RWPE1 (cell line): ENCODE measurements around the gene HSPB8.

Source experiments
- CTCF ChIA-PET: fragments of 350-600 bp; sonication (Branson Sonifier 250); formaldehyde crosslinking; extraction: SDS; loops from one replicate; lab custom pipeline; 2021; lab: Yijun Ruan, JAX
- POLR2A ChIA-PET: fragments of 400-600 bp; formaldehyde crosslinking; extraction: SDS; loops from one replicate; lab custom pipeline; 2020; ENCODE audit warnings: antibody characterized with exemption; ENCODE audit not compliant: low non-redundant PET; lab: Yijun Ruan, JAX
- DNase-seq: peaks from one replicate; pipeline ENCODE4 v3.0.0; 2012; ENCODE audit warnings: low spot score
- H3K27ac ChIP-seq: fragments of 450-650 bp; 2 replicates; pipeline ENCODE4 v1.5.1; 2017
- TF ChIP-seq, protein P1 (sequence below): fragments of 450-650 bp; conservative IDR thresholded peaks from 2 replicates; pipeline ENCODE4 v1.5.1; 2017; ENCODE audit warnings: low read depth, mild to moderate bottlenecking

Gene HSPB8

GRCh38 chr12:119181944-119182343 lies 3.2 kb downstream of the HSPB8 start:
- ChIA-PET CTCF (no interaction called here), POLR2A (no interaction called here)
- DNase-seq, result no peak
- no peak overlapping the region for H3K27ac ChIP-seq
- TF ChIP-seq, protein P1, sequence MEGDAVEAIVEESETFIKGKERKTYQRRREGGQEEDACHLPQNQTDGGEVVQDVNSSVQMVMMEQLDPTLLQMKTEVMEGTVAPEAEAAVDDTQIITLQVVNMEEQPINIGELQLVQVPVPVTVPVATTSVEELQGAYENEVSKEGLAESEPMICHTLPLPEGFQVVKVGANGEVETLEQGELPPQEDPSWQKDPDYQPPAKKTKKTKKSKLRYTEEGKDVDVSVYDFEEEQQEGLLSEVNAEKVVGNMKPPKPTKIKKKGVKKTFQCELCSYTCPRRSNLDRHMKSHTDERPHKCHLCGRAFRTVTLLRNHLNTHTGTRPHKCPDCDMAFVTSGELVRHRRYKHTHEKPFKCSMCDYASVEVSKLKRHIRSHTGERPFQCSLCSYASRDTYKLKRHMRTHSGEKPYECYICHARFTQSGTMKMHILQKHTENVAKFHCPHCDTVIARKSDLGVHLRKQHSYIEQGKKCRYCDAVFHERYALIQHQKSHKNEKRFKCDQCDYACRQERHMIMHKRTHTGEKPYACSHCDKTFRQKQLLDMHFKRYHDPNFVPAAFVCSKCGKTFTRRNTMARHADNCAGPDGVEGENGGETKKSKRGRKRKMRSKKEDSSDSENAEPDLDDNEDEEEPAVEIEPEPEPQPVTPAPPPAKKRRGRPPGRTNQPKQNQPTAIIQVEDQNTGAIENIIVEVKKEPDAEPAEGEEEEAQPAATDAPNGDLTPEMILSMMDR, result no peak

- TF ChIP-seq, protein P1, result no peak
- ChIA-PET CTCF (no interaction called here), POLR2A (no interaction called here)
- no peak for DNase-seq
- H3K27ac ChIP-seq, result no peak overlapping the region
Measured at GRCh38 chr12:119182701-119183493, 4.2 kb downstream of the HSPB8 start.

DNA sequence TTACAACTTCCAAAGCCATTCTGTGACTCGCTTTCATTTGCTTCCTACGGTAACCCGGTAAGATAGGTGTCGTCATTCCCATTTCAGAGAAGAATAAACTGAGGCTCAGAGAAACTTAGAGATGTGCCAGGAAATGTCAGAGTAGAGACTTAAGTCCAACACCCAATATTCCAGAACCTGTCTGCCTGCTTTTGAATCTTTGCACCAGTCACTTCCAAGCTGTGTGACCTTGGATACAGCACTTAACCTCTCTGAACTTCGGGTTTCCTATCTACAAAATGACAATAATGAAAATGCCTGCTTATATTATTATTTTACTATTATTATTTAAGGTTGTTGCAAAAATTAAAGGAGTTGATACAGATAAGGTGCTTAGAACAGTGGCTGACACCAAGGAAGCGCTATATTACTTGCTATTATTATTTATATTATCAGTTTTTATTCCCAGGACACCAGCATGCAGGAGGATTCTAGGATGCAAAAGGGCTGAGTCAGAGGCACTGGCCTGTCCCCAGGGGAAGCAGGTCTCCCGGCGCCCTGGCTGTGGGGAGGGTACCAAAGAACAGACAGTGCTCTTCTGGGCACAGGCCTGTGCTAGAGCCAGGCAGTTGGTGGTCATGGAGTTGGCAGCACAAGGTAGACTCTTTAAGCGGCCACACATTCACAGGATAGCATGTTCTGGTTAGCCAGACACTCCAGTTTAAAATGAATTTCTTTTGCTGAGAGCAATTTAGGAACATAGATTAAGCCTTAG lies 5.4 kb downstream of the HSPB8 start:
- CTCF ChIA-PET, result interaction anchor here (0.6 kb wide), 1 partner anchor 449 kb away, joined by 5 read pairs; no protein-coding TSS in a partner anchor

DNA sequence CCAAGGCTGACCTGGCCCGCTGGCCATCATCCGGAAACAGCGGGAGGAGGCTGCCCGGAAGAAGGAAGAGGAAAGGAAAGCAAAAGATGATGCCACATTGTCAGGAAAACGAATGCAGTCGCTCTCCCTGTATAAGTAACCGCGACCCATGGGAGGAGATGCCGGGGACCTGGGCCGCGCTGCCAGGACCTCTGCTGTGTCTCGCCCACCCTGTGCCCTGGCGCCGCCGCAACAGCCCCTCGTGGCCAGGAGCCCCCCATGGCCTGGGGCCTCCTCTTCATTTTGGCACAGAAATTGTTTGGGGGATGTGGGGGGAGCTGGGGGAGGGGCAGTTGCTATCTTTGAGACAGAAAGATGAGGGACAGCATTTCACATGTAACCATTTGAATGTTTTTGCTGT lies 16.5 kb downstream of the HSPB8 start:
- POLR2A ChIA-PET, result no interaction called here
- TF ChIP-seq, protein P1, result no peak
- DNase-seq, result no peak
- no peak overlapping the region for H3K27ac ChIP-seq
- CTCF ChIA-PET, result interaction anchor here (0.6 kb wide), 2 partner anchors 76 to 617 kb away, joined by 3 to 4 read pairs; no protein-coding TSS in a partner anchor

More for the DNA sequence above, 5.4 kb downstream of the HSPB8 start:
- TF ChIP-seq, protein P1, result no peak
- no peak overlapping the region for H3K27ac ChIP-seq
- POLR2A ChIA-PET, result no interaction called here
- DNase-seq, result no peak

DNA sequence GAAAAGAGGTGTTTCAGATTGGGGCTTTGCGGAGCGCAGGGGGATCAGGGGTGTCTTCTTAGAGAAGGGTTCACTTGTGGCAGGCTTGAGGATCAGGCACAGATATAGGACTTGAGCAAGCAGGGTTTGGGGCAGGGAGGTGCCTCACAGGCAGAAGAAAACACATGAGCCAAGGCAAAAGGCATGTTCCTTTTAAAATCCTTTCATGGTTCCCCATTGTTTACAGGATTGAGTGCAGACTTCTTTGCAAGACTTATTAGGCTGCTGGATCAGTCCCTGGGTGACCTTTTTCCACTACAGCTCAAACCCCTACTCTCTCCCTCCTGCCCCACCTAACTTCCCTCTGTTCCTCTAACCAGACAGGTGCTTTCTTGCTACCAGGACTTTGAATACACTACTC lies 19.7 kb downstream of the HSPB8 start:
- no peak overlapping the region for H3K27ac ChIP-seq
- ChIA-PET POLR2A (no interaction called here), CTCF (no interaction called here)
- DNase-seq, result no peak
- TF ChIP-seq, protein P1, result no peak

GRCh38 chr12:119200601-119201000 lies 21.9 kb downstream of the HSPB8 start:
- DNase-seq, result no peak
- POLR2A ChIA-PET, result no interaction called here
- CTCF ChIA-PET, result no interaction called here

More at GRCh38 chr12:119200601-119201000, 21.9 kb downstream of the HSPB8 start:
- TF ChIP-seq, protein P1, result no peak
- no peak overlapping the region for H3K27ac ChIP-seq
